Measurements from ENCODE around the gene AP3D1. TPM values are rescaled to one million over a fixed set of nuclear protein-coding genes. Genes with fewer than 3 reads are reported as not detected.
A peak's percentile ranks its signal among the peaks of the same experiment; 100 is the strongest.

Gene AP3D1
- total and polyA plus RNA-seq, 8 donors, result 68.8 to 128 (median 81.9) TPM

GRCh38 chr19:2055931-2056836, 95.2 kb downstream of the AP3D1 start:
- intact Hi-C loops (cut with DNase I), result no loop called here
- Histone ChIP-seq H3K27me3 (no peaks in the 10 kb centered on the region), H3K9me3 (no peaks in the 10 kb centered on the region), H3K4me3 (peak overlapping the region in 1 of 2 donors; percentile 28), H3K4me1 (peaks cover 42 to 80% of the 10 kb centered on the region in 2 donors), H3K36me3 (no peaks in the 10 kb centered on the region), H3K27ac (peak overlapping the region; percentile 89 to 90)
- DNase-seq, result peak in 2 of 4 donors; percentile 77 to 91
- TF ChIP-seq CTCF (IDR thresholded peaks at IDR 0.05), result no peak
- no peak for ATAC-seq

GRCh38 chr19:2054763-2055162, 96.6 kb downstream of the AP3D1 start:
- Histone ChIP-seq H3K4me3 (no peak overlapping the region), H3K36me3 (no peaks in the 10 kb centered on the region), H3K9me3 (no peaks in the 10 kb centered on the region), H3K27me3 (no peaks in the 10 kb centered on the region), H3K4me1 (peaks cover 31 to 67% of the 10 kb centered on the region in 2 donors), H3K27ac (peak overlapping the region; percentile 39 to 89)
- DNase-seq (no peak), ATAC-seq (no peak)
- intact Hi-C loops (cut with DNase I), result no loop called here
- TF ChIP-seq CTCF (IDR thresholded peaks at IDR 0.05), result no peak

GRCh38 chr19:2053601-2054389, 97.6 kb downstream of the AP3D1 start:
- Histone ChIP-seq H3K4me3 (no peak overlapping the region), H3K36me3 (peaks cover 0 to 7% of the 10 kb centered on the region in 2 donors), H3K27me3 (no peaks in the 10 kb centered on the region), H3K27ac (peak overlapping the region; percentile 39 to 89), H3K4me1 (peaks cover 32 to 67% of the 10 kb centered on the region in 2 donors), H3K9me3 (no peaks in the 10 kb centered on the region)
- DNase-seq (peak in 3 of 4 donors; percentile 67 to 81 (median 81)), ATAC-seq (no peak)
- intact Hi-C loops (cut with DNase I), result no loop called here
- no peak for TF ChIP-seq CTCF (IDR thresholded peaks at IDR 0.05)

- ATAC-seq (no peak), DNase-seq (peak in 1 of 4 donors; percentile 78)
- H3K4me3 ChIP-seq, result peak overlapping the region; percentile 16 to 99
These were observed 99.3 kb downstream of the AP3D1 start for GRCh38 chr19:2051773-2052704.

More at GRCh38 chr19:2051773-2052704, 99.3 kb downstream of the AP3D1 start:
- Histone ChIP-seq H3K36me3 (peaks cover 0 to 22% of the 10 kb centered on the region in 2 donors), H3K9me3 (no peaks in the 10 kb centered on the region), H3K27me3 (no peaks in the 10 kb centered on the region), H3K27ac (peak overlapping the region; percentile 90 to 95), H3K4me1 (peaks cover 48 to 67% of the 10 kb centered on the region in 2 donors)
- TF ChIP-seq CTCF (IDR thresholded peaks at IDR 0.05), result no peak
- intact Hi-C loops (cut with DNase I), result no loop called here

Measured in left lung (tissue), 10 donors.